ENCODE measurements around the gene MOAP1.

MOAP1 gene

GRCh38 chr14:93142854-93143652 is 41.6 kb downstream of the MOAP1 start:
- no peak for DNase-seq

- no peak for DNase-seq
Measured at GRCh38 chr14:93137864-93138263, 46.8 kb downstream of the MOAP1 start.

- peak; percentile 37 to 47 (median 46) for DNase-seq
Measured at GRCh38 chr14:93136508-93136907, 48.2 kb downstream of the MOAP1 start.

- DNase-seq, result no peak
Measured at GRCh38 chr14:93136009-93136408, 48.7 kb downstream of the MOAP1 start.

- DNase-seq, result no peak
Measured at GRCh38 chr14:93135399-93135798, 49.3 kb downstream of the MOAP1 start.

- DNase-seq, result peak; percentile 42 to 64 (median 63)
Measured at GRCh38 chr14:93133464-93133863, 51.2 kb downstream of the MOAP1 start.

GRCh38 chr14:93132472-93133065 is 52.1 kb downstream of the MOAP1 start:
- peak; percentile 60 to 70 (median 70) for DNase-seq

Data from suppressor macrophage treated with lipopolysaccharide for 1 hour (primary cell).